Mesothelial cell of epicardium (in vitro differentiated cells): ENCODE results near the gene WDR31. TPM values are rescaled to one million over a fixed set of nuclear protein-coding genes. Genes with fewer than 3 reads are reported as not detected.

Experiments
- DNase-seq, 2 experiments: peaks; one replicate each; pipeline ENCODE4 v3.0.0; 2021; ENCODE audit warnings: low spot score in 2 of 2; ENCODE audit not compliant: unreplicated experiment in 2 of 2
- H3K27ac Mint-ChIP-seq: 2 replicates; pipeline ENCODE4 v1.8.0; 2021; ENCODE audit warnings: mixed read lengths
- H3K27me3 Mint-ChIP-seq: 2 replicates; pipeline ENCODE4 v1.8.0; 2021; ENCODE audit warnings: low read depth, mixed read lengths
- H3K36me3 Mint-ChIP-seq: 2 replicates; pipeline ENCODE4 v1.8.0; 2021; ENCODE audit warnings: mixed read lengths
- H3K4me1 Mint-ChIP-seq: 2 replicates; pipeline ENCODE4 v1.8.0; 2021; ENCODE audit warnings: mixed read lengths
- H3K4me3 Mint-ChIP-seq: 2 replicates; pipeline ENCODE4 v1.8.0; 2021; ENCODE audit warnings: mild to moderate bottlenecking, moderate library complexity, mixed read lengths
- H3K9me3 Mint-ChIP-seq: 2 replicates; pipeline ENCODE4 v1.8.0; 2021; ENCODE audit warnings: mixed read lengths
- CTCF ChIP-seq: fragments of 200-600 bp; sonication (generic); IDR thresholded peaks from one replicate; pipeline ENCODE4 v1.5.0; 2021; ENCODE audit warnings: antibody characterized with exemption; ENCODE audit not compliant: unreplicated experiment
- total RNA-seq: library from RNA; stranded (reverse); gene quantifications from 3 replicates; pipeline ENCODE4 v1.2.1, GENCODE V29; 2021

The WDR31 gene
- total RNA-seq, 1 donor from 2014 or later, result 4.5 TPM

DNA sequence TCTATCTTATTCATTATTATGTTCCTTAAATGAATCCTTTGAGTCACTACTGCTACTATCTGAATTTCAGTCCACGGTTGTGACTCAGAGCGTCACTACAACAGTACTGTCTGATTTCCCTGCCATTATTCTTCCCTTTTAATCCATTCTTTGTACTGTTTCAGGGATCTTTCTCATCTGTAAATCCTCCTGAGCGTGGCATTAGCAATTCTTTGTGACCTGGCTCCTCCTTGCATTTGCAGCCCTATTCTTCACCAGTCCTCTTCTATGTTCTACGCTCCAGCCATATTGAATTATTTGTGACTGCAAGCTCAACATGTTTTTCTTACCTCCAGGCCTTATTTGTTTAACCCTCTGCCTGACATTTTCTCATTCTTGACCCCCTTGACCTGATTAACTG, 58.7 kb downstream of the WDR31 start:
- TF ChIP-seq CTCF, result no peak
- no peak for DNase-seq
- no peak overlapping the region for H3K27ac Mint-ChIP-seq
- H3K4me3 Mint-ChIP-seq, result no peak overlapping the region
- no peaks in the 10 kb centered on the region for H3K9me3 Mint-ChIP-seq
- H3K27me3 Mint-ChIP-seq, result no peaks in the 10 kb centered on the region
- H3K4me1 Mint-ChIP-seq, result peaks cover 4% of the 10 kb centered on the region
- peaks cover 50% of the 10 kb centered on the region for H3K36me3 Mint-ChIP-seq

- no peaks in the 10 kb centered on the region for H3K9me3 Mint-ChIP-seq
Measured at GRCh38 chr9:113278840-113279239, 61.2 kb downstream of the WDR31 start.

GRCh38 chr9:113275157-113276131, 64.6 kb downstream of the WDR31 start, which contains the start of the genes CDC26 and PRPF4:
CDC26 (minus strand) TSS chr9:113275572; CDS start chr9:113272507, 3,065 bp downstream.
PRPF4 (plus strand) TSS chr9:113275658; CDS start chr9:113275744, 86 bp downstream.
- H3K36me3 Mint-ChIP-seq, result peaks cover 29% of the 10 kb centered on the region
- no peak within 1 kb of the TSS for H3K4me3 Mint-ChIP-seq
- no peak for TF ChIP-seq CTCF
- peaks cover 9% of the 10 kb centered on the region for H3K4me1 Mint-ChIP-seq
- H3K27ac Mint-ChIP-seq, result no peak within 1 kb of the TSS
- peak; percentile 94 to 97 for DNase-seq
- H3K27me3 Mint-ChIP-seq, result no peaks in the 10 kb centered on the region
- H3K9me3 Mint-ChIP-seq, result no peaks in the 10 kb centered on the region

More at GRCh38 chr9:113278840-113279239, 61.2 kb downstream of the WDR31 start:
- no peak for DNase-seq
- peaks cover 9% of the 10 kb centered on the region for H3K4me1 Mint-ChIP-seq
- TF ChIP-seq CTCF, result no peak
- H3K27ac Mint-ChIP-seq, result no peak overlapping the region
- no peaks in the 10 kb centered on the region for H3K27me3 Mint-ChIP-seq
- no peak overlapping the region for H3K4me3 Mint-ChIP-seq
- peaks cover 40% of the 10 kb centered on the region for H3K36me3 Mint-ChIP-seq

DNA sequence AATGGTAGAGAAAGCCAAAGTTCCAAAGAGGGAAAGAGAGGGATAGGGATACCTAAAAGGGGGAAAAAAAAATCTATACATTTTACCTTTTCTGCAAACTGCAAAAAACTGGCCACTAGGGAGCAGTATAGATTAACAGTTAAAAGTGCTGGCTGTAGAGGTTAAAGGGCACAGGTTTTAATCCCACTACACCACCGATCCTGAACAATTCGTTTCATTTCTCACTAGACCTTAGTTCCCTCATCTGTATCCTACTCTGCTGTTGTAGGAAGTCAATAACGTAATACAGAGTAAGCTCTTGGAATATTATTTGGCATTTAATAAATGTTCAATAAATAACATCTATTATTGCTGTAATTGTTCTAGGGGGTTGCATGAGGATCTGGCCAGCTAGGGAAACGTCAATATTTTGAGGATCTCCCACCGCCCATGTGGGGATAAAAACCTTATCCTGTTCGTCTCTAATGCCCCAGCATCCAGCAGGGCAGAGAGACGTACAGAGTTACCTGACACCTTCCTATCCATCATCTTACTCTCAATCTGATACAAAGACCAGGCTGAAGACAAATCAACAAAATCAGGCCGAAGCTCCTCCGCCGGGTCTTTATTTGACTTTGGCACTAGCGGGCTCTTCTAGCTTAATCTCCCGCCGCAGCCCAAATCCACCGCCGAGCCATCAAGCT, 65.5 kb downstream of the WDR31 start:
- Mint-ChIP-seq H3K4me1 (peaks cover 9% of the 10 kb centered on the region), H3K4me3 (no peak overlapping the region), H3K9me3 (no peaks in the 10 kb centered on the region), H3K27ac (no peak overlapping the region), H3K27me3 (no peaks in the 10 kb centered on the region), H3K36me3 (peaks cover 25% of the 10 kb centered on the region)
- no peak for DNase-seq
- TF ChIP-seq CTCF, result peak; percentile 74

DNA sequence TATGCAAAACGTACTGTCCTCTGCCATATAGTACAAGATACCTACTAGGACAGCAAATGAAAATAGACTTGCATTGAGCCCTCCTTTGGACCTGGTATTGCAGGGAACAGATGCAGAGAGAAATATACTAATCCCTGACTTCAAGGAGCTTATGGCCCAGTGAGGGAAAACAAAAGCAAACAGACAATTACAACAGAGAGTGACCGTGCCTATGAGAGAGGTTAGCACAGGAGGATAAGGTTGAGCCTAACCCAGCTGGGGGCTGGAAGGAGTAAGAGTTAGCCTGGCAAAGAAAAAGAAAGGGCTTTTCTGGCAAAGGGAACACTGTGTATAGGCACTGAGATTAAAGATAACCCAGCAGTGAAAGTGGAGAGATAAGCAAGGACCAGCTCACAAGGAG, 70.2 kb downstream of the WDR31 start:
- no peaks in the 10 kb centered on the region for H3K27me3 Mint-ChIP-seq
- peaks cover 26% of the 10 kb centered on the region for H3K36me3 Mint-ChIP-seq
- H3K9me3 Mint-ChIP-seq, result no peaks in the 10 kb centered on the region
- TF ChIP-seq CTCF, result no peak
- peaks cover 5% of the 10 kb centered on the region for H3K4me1 Mint-ChIP-seq
- no peak overlapping the region for H3K27ac Mint-ChIP-seq
- no peak overlapping the region for H3K4me3 Mint-ChIP-seq
- DNase-seq, result no peak
